SJSA1 (cell line): ENCODE results near the gene SNRPA. TPM values are rescaled to one million over a fixed set of nuclear protein-coding genes. Genes with fewer than 3 reads are reported as not detected.

Experiments used
- DNase-seq, 2 experiments: peaks; one replicate each; pipeline ENCODE4 v3.0.0-alpha.2; 2015 to 2020; ENCODE audit warnings: low spot score in 2 of 2, low read depth in 1 of 2
- H3K27ac ChIP-seq: fragments of 250-450 bp; sonication (Bioruptor Pico); 2 replicates; pipeline ENCODE4 v1.5.1; 2020; ENCODE audit warnings: mild to moderate bottlenecking, moderate library complexity
- H3K27me3 ChIP-seq: fragments of 250-450 bp; sonication (Bioruptor Pico); replicated peaks from 2 replicates; pipeline ENCODE4 v1.5.1; 2020; ENCODE audit warnings: mild to moderate bottlenecking, moderate library complexity
- H3K36me3 ChIP-seq: fragments of 250-450 bp; sonication (Bioruptor Pico); 2 replicates; pipeline ENCODE4 v1.5.1; 2020; ENCODE audit warnings: mild to moderate bottlenecking
- H3K4me1 ChIP-seq: fragments of 250-450 bp; sonication (Bioruptor Pico); replicated peaks from 2 replicates; pipeline ENCODE4 v1.6.1; 2021; ENCODE audit warnings: mild to moderate bottlenecking
- H3K4me3 ChIP-seq: fragments of 250-450 bp; sonication (Bioruptor Pico); 2 replicates; pipeline ENCODE4 v1.5.1; 2020; ENCODE audit warnings: mild to moderate bottlenecking
- H3K9me3 ChIP-seq: fragments of 250-450 bp; sonication (Bioruptor Pico); replicated peaks from 2 replicates; pipeline ENCODE4 v1.5.1; 2020; ENCODE audit warnings: mild to moderate bottlenecking
- total RNA-seq: library from RNA; depleted of rRNA; stranded (reverse); fragments of >200 nt; shearing (Covaris generic); gene quantifications from 2 replicates; pipeline ENCODE4 v1.2.3, GENCODE V29; 2014

Gene SNRPA
- total RNA-seq, 1 experiment from 2014 or later, result 80.2 TPM

DNA sequence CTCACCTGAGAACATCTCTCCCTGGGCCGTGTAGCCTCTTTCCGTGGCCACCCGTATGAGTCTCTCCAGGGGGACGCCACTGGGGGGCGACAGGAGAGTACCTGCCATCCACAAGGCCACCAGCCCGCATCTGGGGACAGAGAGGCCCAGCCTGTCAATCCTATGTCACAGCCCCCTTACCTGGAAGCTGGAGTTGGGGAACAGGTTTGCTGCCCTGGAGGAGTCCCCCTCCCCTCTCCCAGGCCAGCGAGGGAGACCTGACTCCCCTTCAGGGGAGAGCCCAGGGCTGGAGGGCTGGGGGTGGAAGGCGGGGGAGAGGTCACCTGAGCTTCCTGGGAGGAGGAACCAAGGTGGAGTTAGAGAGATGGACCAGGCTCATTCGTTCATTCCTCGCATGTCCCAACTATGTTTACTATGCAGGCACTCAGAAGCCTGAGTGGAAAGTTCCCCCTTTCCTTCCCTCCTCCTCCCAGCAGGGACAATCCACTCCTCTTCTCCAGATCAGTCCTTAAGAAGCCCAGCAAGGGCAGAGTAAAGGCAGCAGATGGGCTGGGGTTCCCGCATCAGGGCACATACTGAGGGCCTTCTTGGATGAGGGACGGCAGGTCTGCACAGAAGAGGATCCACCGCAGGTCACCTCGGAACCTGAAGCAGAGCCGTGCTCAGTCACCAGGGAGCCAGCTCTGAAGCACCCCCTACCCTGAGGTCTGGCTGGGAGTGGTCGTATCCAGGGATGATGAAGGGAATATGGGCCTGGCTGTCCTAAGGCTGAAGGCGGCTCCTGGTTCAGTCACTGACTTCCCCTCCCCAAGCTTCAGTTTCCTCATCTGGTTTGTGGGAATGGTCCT is 6.2 kb upstream of the SNRPA start:
- no peak overlapping the region for H3K4me3 ChIP-seq
- no peak overlapping the region for H3K27ac ChIP-seq
- H3K27me3 ChIP-seq, result no peaks in the 10 kb centered on the region
- DNase-seq, result no peak
- H3K9me3 ChIP-seq, result no peaks in the 10 kb centered on the region
- peaks cover 13% of the 10 kb centered on the region for H3K4me1 ChIP-seq
- no peaks in the 10 kb centered on the region for H3K36me3 ChIP-seq

DNA sequence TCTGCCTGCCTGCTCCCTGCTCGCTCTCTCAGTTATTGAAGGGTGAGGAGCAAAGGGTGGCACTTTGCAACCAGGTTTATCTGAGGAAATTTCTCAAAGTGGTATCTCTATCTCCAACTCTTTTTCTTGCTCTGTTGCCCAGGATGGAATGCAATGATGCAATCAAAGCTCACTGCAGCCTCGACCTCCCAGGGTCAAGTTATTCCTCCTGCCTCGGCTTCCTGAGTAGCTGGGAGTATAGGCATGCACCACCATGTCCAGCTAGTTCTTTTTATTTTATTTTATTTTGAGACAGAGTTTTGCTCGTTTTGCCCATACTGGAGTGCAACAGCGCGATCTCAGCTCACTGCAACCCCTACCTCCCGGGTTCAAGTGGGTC is 5.6 kb upstream of the SNRPA start:
- Histone ChIP-seq H3K36me3 (no peaks in the 10 kb centered on the region), H3K9me3 (no peaks in the 10 kb centered on the region), H3K4me3 (no peak overlapping the region), H3K27me3 (no peaks in the 10 kb centered on the region), H3K4me1 (peaks cover 17% of the 10 kb centered on the region), H3K27ac (no peak overlapping the region)
- no peak for DNase-seq

DNA sequence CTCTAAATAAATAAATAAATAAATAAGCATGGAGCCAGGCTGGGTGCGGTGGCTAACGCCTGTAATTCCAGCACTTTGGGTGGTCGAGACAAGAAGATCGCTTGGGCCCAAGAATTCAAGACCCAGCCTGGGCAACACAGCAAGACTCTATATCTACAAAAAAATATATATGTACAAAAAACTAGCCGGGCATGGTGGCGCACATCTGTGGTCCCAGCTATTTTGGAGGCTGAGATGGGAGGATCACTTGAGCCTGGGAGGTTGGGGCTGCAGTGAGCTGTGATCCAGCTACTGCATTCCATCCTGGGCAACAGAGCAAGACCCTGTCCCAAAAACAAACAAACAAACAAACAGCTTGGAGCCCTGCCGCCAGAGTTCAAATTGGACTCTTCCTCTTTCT is 3.5 kb upstream of the SNRPA start:
- Histone ChIP-seq H3K27ac (no peak overlapping the region), H3K9me3 (no peaks in the 10 kb centered on the region), H3K27me3 (no peaks in the 10 kb centered on the region), H3K4me1 (peaks cover 23% of the 10 kb centered on the region), H3K4me3 (no peak overlapping the region), H3K36me3 (no peaks in the 10 kb centered on the region; the same call in 1 of the 2 replicates)
- no peak for DNase-seq

DNA sequence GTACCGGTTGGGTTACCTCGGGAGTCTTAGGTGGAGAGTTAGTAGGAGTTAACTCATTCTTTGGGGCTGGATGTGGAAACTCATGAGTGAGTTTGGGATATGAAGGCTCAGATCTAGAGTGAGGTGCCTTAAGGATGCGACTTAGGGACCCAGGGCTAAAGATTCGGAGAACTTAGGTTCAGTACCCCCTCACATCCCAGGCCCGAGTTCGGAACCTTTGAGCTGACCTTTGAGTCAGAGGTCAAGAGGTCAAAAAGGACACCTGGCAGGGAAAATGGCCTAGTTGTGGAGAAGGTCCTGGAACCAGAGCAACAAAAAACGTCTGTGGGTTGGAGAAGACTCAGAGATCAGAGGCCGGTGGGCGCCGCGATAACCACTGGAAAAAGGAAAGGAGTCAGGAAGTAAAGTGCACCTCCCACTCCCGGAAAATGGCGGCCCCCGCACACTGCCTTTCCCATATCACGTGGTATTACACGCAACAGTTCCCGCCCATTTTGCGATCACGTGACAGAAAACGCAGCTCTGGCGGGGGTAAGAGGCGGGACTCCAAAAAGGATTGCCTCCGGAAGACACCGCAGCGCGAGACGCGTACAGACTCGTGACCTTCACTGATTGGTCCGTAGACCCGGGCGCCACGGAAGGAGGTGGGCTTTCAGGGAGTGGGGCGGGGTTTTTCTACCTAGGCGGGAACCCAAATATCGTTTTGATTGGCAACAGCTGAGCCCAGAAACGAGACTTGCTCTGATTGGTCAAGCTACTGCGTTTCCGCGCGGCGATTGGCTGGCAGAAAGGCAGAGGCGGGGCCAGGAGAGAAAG is 737 bp upstream of the SNRPA start, which contains the start of gene ACTMAP:
TSS of gene ACTMAP (minus strand) at position 420 of the 816 bp plus-strand sequence. CDS start 674 bp downstream, outside the sequence.
- Histone ChIP-seq H3K36me3 (peaks cover 11% of the 10 kb centered on the region), H3K4me3 (peak within 1 kb of the TSS; percentile 58), H3K27ac (peak within 1 kb of the TSS; percentile 97), H3K27me3 (no peaks in the 10 kb centered on the region), H3K9me3 (no peaks in the 10 kb centered on the region), H3K4me1 (peaks cover 19% of the 10 kb centered on the region)
- peak; percentile 100 for DNase-seq

DNA sequence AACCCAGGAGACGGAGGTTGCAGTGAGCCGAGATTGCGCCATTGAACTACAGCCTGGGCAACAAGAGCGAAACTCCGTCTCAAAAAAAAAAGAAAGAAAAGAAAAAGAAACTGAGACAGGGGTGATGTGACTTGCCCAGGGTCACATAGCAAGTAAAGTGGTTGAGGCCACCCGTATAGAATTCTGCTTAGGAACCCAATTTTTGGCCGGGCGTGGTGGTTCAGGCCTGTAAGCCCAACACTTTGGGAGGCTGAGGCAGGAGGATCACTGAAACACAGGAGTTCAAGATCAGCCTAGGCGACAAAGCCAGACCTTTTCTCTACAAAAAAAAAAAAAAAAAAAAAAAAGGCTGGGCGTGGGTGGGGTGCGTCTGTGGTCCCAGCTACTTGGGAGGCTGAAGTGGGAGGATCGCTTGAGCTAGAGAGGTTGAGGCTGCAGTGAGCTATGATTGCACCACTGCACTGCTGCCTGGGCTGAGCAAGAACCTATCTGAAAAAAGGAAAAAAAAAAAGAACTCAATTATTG is 1.3 kb downstream of the SNRPA start:
- no peak overlapping the region for H3K27ac ChIP-seq
- peaks cover 14% of the 10 kb centered on the region for H3K4me1 ChIP-seq

DNA sequence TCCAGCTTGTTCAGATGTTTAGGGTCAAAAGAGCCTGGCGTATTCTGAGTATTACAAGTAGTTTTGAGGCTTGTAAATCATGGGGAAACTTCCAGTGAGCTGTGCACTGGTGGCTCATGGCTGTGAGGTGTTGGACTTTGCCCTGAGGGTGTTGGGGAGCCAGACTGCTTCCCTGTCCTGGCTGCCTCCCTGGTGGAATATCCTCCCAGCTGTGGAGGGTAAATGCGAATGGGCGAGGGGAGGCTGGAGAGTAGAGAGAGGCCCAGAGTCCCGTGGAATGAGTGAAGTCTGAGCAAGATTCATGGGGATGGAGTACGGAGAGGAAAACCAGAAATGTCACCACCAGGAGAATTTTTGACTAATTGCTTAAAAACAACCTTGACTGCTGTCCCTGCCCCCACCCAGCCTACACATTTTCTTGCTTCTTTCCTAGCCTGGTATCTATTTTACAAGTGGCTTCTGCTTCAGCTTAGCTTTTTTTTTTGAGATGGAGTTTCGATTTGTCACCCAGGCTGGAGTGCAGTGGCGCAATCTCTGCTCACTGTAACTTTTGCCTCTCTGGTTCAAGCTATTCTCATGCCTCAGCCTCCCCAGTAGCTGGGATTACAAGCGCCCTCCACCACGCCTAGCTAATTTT is 3.7 kb downstream of the SNRPA start:
- DNase-seq, result no peak
- peaks cover 52% of the 10 kb centered on the region for H3K36me3 ChIP-seq
- H3K27me3 ChIP-seq, result no peaks in the 10 kb centered on the region
- H3K4me3 ChIP-seq, result no peak overlapping the region
- H3K27ac ChIP-seq, result no peak overlapping the region
- H3K4me1 ChIP-seq, result peaks cover 10% of the 10 kb centered on the region
- no peaks in the 10 kb centered on the region for H3K9me3 ChIP-seq

More for the DNA sequence above, 1.3 kb downstream of the SNRPA start:
- DNase-seq, result no peak
- peak overlapping the region; percentile 58 for H3K4me3 ChIP-seq
- no peaks in the 10 kb centered on the region for H3K27me3 ChIP-seq
- H3K9me3 ChIP-seq, result no peaks in the 10 kb centered on the region
- peaks cover 32% of the 10 kb centered on the region for H3K36me3 ChIP-seq

DNA sequence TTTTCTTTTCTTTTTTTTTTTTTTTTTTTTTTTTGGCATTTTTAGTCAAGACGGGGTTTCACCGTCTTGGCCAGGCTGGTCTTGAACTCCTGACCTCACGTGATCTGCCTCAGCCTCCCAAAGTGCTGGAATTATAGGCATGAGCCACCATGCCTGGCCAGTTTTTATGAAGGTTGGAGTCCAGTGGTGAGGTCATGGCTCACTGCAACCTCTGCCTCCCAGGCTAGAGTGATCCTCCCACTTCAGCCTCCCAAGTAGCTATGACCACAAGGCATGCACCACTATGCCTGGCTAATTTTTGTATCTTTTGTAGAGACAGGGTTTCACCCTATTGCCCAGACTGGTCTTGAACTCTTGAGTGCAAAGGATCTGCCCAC is 4.2 kb downstream of the SNRPA start:
- Histone ChIP-seq H3K27me3 (no peaks in the 10 kb centered on the region), H3K27ac (no peak overlapping the region), H3K4me1 (peaks cover 5% of the 10 kb centered on the region; the same call in 1 of the 2 replicates), H3K9me3 (no peaks in the 10 kb centered on the region), H3K36me3 (peaks cover 57% of the 10 kb centered on the region), H3K4me3 (no peak overlapping the region)
- no peak for DNase-seq

DNA sequence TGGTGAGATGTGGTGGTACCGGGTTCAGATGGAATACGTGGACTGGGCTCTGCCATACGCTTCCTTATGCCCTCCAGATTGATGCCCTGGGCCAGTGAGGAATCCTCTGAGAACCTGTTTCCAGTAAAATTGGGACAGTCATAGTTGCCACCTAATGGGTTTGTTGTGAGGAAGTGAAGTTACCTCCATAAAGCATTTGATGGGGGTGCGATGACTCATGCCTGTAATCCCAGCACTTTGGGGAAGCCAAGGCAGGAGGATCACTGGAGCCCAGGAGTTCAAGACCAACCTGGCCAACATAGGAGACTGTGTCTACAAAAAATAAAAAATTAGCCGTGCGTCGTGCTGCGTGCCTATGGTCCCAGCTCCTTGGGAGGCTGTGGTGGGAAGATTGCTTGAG is 4.8 kb downstream of the SNRPA start:
- peaks cover 63% of the 10 kb centered on the region for H3K36me3 ChIP-seq
- no peaks in the 10 kb centered on the region for H3K27me3 ChIP-seq

DNA sequence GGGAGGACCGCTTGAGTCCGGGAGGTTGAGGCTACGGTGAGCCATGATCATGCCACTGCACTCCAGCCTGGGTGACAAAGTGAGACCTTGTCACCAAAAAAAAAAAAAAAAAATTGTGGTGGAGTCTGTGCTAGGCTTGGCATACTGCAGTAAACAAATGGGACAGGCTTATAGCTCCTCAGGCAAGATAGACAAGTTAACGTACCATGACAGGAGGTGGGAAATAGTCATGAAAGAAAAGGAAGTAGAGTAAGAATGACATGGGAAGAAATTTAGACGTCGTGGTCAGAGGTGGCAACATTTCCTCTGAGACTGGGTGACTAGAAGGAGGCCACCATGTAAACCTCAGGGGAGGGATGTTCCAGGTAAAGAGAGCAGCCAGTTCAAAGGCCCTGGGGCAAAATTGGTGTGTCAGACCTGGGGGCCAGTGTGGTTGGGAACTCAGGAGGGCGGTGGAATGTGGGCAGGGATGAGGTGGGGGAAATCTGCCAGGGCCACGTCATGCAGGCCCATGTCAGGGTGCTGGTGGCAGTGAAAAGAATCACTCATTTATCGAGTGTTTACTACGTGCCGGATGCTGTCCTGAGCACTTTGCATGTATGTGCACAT is 5.6 kb downstream of the SNRPA start:
- Histone ChIP-seq H3K27ac (no peak overlapping the region), H3K36me3 (peaks cover 70% of the 10 kb centered on the region), H3K9me3 (no peaks in the 10 kb centered on the region), H3K4me1 (peaks cover 5% of the 10 kb centered on the region; the same call in 1 of the 2 replicates), H3K4me3 (no peak overlapping the region), H3K27me3 (no peaks in the 10 kb centered on the region)
- no peak for DNase-seq

More for the DNA sequence above, 4.8 kb downstream of the SNRPA start:
- no peak overlapping the region for H3K27ac ChIP-seq
- no peaks in the 10 kb centered on the region for H3K9me3 ChIP-seq
- peaks cover 5% of the 10 kb centered on the region; the same call in 1 of the 2 replicates for H3K4me1 ChIP-seq
- H3K4me3 ChIP-seq, result no peak overlapping the region
- DNase-seq, result no peak

DNA sequence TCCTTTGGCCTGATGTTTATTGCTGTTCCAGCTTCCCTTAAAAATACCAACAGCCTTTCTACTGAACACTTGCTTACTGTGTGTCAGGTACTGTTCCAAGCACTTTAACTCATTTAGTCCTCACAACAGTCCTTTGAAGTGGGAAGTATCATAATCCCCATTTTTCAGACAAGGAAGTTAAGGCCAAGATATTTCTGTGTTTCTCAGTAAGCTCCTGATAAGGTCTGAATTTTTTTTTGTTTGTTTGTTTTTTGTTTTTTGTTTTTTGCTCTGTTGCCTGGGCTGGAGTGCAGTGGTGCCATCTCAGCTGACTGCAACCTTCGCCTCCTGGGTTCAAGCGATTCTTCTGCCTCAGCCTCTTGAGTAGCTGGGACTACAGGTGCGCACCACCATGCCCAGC is 7.5 kb downstream of the SNRPA start:
- H3K27ac ChIP-seq, result no peak overlapping the region
- DNase-seq, result no peak
- H3K4me3 ChIP-seq, result no peak overlapping the region
- peaks cover 83% of the 10 kb centered on the region for H3K36me3 ChIP-seq
- no peaks in the 10 kb centered on the region for H3K4me1 ChIP-seq
- no peaks in the 10 kb centered on the region for H3K27me3 ChIP-seq
- no peaks in the 10 kb centered on the region for H3K9me3 ChIP-seq

DNA sequence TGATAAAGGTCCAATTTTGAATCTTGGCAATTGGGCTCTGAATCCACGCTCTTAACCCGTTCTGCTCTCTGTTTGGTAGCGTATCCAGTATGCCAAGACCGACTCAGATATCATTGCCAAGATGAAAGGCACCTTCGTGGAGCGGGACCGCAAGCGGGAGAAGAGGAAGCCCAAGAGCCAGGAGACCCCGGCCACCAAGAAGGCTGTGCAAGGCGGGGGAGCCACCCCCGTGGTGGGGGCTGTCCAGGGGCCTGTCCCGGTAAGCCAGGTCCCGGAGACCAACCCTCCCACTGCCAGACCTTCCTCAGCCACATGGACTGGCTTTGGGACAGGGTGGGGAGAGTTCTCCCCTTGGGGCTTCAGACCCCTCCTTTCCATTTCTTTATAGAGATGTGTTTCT is 8.3 kb downstream of the SNRPA start:
- Histone ChIP-seq H3K4me1 (no peaks in the 10 kb centered on the region), H3K27me3 (no peaks in the 10 kb centered on the region), H3K36me3 (peaks cover 92% of the 10 kb centered on the region), H3K9me3 (no peaks in the 10 kb centered on the region), H3K4me3 (no peak overlapping the region), H3K27ac (no peak overlapping the region)
- DNase-seq, result no peak

DNA sequence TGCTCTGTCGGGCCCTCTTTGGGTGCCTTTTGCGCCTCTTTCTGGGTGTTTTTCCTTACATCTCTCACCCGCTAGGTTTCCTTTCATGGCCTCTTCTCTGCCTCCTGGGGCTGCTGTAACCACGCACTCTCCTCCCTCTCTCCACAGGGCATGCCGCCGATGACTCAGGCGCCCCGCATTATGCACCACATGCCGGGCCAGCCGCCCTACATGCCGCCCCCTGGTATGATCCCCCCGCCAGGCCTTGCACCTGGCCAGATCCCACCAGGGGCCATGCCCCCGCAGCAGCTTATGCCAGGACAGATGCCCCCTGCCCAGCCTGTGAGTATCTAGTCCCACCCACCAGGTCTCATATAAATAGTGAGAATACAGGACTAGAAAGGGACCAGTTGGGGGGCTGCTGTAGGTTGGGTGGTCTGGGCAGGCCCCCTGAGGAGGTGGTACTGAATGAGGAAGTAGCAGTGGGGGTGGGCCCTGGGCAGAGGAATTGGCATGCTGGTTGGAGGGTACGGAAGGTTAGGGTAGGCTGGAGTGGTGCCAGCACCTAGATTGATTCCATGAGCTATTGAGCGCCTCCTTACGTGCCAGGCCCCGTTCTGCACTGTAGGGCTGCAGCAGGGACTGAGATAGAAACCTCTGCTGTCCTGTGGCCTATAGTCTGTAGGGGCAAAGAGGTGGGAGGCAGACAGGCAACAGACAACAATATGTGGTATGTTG is 11.9 kb downstream of the SNRPA start:
- no peaks in the 10 kb centered on the region for H3K4me1 ChIP-seq
- H3K27ac ChIP-seq, result no peak overlapping the region
- peaks cover 83% of the 10 kb centered on the region for H3K36me3 ChIP-seq
- no peaks in the 10 kb centered on the region for H3K9me3 ChIP-seq
- no peak overlapping the region for H3K4me3 ChIP-seq
- H3K27me3 ChIP-seq, result no peaks in the 10 kb centered on the region
- DNase-seq, result no peak

DNA sequence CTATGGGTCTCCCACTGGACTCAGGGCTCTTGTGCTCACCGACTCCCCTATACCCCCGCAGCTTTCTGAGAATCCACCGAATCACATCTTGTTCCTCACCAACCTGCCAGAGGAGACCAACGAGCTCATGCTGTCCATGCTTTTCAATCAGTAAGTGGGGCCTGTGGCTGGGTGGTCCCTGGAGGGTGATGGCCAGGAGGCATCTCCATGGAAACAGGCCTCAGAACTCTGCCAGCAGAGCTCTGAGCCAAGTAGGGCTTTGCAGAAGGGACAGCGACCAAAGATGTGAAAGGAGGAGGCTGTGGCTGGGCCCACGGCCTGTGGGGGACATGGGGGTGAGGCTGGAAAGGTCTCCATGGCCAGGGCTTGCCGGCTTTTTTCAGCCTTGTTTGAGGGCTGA is 12.5 kb downstream of the SNRPA start:
- Histone ChIP-seq H3K27ac (no peak overlapping the region), H3K9me3 (no peaks in the 10 kb centered on the region), H3K4me3 (no peak overlapping the region), H3K36me3 (peaks cover 77% of the 10 kb centered on the region), H3K27me3 (no peaks in the 10 kb centered on the region), H3K4me1 (no peaks in the 10 kb centered on the region)
- no peak for DNase-seq
